GM19463 (cell line): Measurements from ENCODE around the gene MAS1L.

Source experiments
- ATAC-seq: cut with Tn5 transposase; IDR thresholded peaks from one replicate; pipeline ENCODE4 v1.9.1; 2021; ENCODE audit warnings: mild to moderate bottlenecking, moderate library complexity; ENCODE audit not compliant: unreplicated experiment

The MAS1L gene, protein sequence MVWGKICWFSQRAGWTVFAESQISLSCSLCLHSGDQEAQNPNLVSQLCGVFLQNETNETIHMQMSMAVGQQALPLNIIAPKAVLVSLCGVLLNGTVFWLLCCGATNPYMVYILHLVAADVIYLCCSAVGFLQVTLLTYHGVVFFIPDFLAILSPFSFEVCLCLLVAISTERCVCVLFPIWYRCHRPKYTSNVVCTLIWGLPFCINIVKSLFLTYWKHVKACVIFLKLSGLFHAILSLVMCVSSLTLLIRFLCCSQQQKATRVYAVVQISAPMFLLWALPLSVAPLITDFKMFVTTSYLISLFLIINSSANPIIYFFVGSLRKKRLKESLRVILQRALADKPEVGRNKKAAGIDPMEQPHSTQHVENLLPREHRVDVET

GRCh38 chr6:29487660-29488059 lies at the start of gene MAS1L:
TSS of gene MAS1L (minus strand) at chr6:29487956. CDS start at chr6:29487902, 54 bp downstream.
- ATAC-seq: no peak

DNA sequence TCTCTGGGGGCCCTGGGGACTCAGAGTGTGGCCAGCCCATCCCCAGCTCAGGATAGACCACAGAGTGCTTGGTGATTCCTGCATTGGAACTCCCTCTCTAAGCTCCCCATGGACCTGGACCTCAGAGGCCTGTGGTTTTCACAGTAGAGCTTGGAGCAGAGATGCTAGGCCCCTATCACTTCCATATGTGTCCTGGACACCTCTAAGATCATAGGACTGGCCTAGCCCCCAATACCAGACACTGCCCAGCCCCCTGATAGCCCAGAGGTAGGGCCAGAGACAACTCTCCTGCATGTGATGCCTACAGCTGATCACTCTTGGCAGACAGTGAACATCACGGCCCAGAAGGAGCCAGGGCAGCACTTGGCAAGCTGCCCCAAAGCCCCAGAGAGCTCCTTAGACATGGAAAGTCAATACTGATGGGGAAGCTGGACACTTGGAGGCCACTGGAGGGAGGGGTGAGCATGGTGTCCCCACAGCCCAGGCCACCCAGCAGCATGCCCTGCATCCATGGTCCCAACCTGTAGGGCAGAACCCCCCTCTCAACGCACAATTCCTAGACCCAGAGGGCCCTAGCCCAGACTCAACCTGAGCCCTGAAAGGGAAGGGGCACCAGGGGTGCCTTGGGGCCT lies 44.7 kb upstream of the MAS1L start:
- ATAC-seq: no peak

DNA sequence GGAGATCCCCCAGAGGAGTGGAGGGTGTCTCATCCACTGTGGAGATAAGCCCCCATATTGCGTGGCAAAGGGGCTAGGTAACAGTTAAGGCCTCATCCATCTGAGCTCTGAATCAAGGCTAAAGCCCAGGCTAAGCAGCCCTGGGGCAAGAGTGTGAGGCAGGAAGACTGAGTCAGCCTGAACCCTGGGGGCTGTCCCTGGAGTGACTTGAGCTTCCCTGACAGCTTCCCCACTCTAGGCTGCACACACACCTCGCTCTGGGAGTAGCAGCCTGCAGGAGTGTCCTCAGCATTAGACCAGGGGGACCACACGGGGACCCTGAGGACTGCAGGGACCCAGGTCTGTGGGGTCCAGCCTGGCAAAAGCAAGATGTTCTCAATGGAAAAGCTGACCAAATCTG lies 43.9 kb upstream of the MAS1L start:
- no peak for ATAC-seq

GRCh38 chr6:29530671-29531310 lies 43.0 kb upstream of the MAS1L start:
- ATAC-seq: no peak

- ATAC-seq: no peak
Observed at GRCh38 chr6:29529956-29530355, 42.2 kb upstream of the MAS1L start.

- no peak for ATAC-seq
Observed at GRCh38 chr6:29528988-29529560, 41.3 kb upstream of the MAS1L start.

DNA sequence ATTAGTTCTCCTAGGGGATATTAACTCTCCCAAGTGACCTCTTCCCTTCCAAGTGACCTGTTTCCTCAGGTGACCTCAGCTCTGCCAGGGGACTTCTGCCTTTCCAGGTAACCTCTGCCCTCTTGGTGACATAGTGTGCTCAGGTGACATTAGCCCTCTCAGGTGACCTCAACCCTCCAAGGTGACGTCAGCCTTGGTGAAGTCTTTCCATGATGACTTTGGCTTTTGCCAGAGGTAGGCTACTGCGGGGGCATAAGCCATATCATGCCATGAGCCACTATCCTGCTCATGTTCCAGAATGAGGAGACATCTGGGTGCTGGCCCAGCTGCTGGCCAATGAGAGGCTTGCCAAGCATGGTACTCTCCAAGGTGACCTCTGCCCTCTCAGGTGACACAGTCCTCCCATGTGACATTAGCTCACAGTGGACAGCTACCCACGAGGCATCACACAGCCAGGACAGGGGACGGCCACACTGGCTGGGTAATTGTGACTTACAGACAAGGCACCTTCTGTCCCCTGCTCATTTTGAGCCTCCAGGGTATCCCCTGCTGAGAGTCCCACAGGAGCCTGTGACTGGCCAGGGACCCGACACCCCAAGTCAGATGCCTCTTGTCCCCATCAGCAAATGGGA lies 40.7 kb upstream of the MAS1L start:
- ATAC-seq: no peak

DNA sequence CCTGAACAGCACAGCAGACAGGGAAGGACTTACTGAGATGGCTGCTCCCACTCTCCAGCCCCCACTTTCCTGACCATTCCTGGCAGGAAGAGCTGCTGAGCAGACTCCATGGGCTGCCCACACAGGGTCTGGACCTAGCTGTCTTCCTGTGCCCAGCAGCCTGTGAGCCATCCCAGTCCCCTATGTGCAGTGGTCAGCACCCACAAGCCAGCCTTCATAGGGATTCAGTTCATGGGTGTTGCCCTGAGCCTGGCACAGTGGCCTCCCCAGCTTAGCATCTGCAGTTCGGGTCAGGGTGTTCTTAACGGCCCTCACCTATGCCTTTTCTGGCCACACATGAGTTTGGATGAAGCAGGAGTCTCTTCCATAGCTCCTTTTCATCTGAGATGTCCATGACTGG lies 39.8 kb upstream of the MAS1L start:
- no peak for ATAC-seq

DNA sequence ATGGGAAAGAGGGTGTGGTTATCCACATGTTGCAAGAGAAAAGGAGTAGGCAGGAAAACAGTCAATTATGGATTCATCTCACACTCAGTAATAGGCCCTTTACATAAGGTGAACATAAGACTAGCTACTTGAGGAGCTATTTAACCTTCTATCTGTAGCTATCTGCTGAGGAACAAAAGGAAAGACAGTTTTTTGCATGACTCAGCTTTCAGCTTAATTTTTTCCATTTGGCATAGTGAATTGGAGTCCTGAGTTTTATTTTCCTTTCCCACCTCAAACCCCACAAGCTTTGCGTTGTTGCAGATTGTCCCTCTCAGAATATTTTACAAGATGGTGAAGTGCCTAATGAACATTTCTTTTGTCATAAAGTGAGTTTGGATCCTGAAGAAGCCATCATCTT lies 39.4 kb upstream of the MAS1L start:
- ATAC-seq: no peak

DNA sequence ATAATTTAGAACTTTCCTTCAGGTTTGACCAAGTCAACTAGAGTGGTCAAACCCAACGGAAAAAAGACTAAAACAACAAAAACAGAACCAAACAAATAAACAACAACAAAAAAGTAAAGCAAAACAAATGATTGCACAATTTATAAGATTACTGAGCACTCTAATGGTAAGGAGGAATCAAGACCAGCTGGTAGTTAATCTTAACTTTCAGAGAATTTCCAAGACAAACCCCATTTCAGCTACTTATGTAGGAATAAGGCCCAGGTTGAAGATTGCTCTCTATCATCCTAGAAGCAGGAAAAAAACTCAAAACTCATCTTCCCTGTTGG lies 37.5 kb upstream of the MAS1L start:
- ATAC-seq: no peak

DNA sequence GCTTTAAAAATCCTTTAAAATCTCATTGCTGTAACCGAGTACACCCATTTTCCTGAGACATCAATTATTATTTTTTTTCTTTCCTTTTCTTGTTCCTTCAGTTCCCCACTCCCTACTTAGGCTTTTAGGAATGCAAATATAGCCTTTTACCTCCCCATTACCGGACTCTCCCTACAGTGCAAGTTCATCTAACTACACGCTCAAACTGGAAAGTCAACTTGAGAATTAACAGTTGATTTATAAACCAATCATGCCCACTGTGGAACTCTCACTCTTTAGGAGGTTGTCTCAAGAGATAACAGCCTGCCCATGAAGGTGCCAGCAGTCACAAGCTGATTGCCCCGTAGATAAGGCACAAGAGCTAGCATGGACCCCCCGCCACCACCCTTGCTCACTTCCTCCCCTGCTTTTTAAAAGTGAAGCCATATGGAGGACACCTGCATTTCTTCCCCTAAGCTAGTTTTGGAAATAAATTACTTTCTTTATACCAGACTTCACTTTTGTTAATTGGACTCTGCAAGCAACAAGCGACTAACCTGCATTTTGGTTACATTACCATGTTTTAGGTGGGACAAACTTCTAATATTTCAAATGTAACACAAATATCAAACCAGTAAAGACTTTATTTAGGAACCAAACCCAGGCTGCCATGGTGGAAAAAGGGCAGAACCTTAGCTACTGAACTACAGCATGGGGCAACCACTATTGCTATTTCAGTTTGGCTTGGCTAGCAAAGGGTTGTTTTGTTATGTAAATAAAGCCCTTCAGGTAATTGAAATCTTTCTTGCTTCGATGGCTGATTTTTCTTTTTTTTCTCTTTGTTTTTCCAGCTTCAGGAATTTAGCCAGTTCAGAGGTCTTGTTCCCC lies 36.9 kb upstream of the MAS1L start:
- ATAC-seq: no peak

DNA sequence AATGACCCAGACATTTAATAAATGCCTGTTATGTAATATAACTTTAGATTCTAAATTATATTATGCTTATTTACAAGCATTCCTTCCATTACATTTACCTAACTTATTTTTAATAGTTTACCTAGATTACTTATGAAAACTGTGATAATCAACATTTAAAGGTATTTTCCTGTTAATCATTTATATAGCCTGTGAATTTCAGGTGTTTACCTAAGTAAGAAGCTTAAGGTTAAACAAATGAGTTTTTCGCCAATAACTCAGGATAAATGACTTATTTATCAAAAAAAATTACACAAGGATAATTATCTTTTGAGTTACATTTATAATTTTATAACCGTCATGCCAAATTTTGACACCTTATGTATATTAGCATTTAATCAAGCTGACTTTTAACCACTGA lies 36.3 kb upstream of the MAS1L start:
- no peak for ATAC-seq

- ATAC-seq: no peak
Observed at GRCh38 chr6:29522227-29522626, 34.5 kb upstream of the MAS1L start.

GRCh38 chr6:29521006-29521680 lies 33.4 kb upstream of the MAS1L start:
- no peak for ATAC-seq

GRCh38 chr6:29520232-29520631 lies 32.5 kb upstream of the MAS1L start:
- no peak for ATAC-seq

DNA sequence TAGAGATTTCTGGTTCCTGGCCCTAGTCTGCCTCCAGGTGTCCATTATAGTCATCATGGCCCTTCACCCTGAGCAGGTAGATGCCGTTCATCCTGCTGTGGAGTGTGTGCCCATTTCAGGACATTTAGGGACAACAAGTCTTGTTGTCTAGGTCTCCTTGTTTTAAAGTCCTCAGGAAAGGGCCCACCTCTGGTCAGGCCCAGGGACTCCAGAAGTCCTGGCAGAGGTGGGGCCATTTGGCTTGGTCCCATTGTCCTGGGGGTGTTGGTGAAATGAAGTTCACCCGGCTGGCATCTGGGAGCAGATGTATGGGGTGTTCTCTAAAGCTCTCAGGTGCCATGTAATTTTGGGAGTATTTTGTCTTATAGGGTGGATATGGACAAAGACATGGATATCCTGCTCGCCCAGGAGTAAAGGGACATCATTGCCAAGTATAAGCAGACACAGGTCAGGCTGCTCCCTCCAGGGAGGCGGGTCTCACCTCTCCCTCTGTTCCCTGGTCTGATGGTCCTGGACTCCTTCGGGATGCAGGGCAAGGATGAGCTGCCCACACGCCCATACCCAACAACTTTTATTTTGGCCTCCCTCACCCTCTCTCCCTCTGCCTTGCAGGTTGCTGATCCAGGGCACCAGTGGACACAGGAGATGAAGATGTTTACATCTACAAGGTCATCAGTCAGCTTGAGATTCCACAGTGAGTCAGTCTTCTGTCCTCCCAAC lies 31.7 kb upstream of the MAS1L start:
- ATAC-seq: no peak

DNA sequence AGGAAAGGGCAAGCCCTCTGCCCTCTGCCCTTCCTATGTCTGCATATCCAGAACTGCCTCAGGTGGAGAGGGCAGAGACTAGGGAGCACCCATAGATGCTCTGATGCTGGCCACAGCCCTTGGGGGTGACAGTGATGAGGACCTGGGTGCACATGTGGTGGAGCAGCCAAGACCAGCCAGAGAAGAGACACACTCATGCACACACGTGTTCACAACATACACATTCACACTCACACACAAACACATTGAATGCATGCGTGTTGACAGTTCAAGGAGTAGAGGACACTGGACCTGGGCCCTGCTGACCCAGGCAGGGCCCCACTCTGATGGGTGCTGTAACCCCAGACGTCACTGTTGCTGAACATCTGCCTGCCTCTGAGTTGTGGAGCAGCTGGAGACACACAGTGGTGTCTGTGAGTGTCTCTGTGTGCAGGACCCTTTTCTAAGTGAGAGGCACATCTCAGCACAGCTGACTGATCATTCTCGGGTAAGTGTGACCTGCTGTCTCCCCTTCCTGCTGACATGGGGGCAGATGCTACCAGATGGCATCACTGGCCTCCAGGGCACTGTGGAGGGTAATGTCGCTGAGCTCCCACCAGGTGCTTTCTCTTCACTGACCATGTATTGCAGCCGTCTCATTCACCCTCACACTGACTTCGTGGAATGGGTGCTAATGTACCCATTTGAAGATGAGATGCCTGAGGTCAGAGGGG lies 30.1 kb upstream of the MAS1L start:
- ATAC-seq: no peak

GRCh38 chr6:29517245-29517644 lies 29.5 kb upstream of the MAS1L start:
- ATAC-seq: no peak

GRCh38 chr6:29516108-29516507 lies 28.4 kb upstream of the MAS1L start:
- ATAC-seq: no peak
